Gastrocnemius medialis (tissue), 4 donors: ENCODE results near the gene SPRR2E. TPM values are rescaled to one million over a fixed set of nuclear protein-coding genes. Genes with fewer than 3 reads are reported as not detected.
"Not testable (repeated sequence)": the region's sequence is repeated elsewhere in the genome, so short reads cannot be mapped to it uniquely, and the experiment has no call there.

Experiments used
- ATAC-seq, 2 donors: fragments of 150-250 bp; one replicate each; pipeline ENCODE4 v1.9.1; 2016
- DNase-seq, 2 donors: peaks; one replicate each; pipeline ENCODE4 v3.0.0-alpha.2; 2019
- H3K27ac ChIP-seq, 4 donors: fragments of 200-600 bp; sonication (generic); 1 replicate in 1 of 4; 2 replicates in 3 of 4; pipeline ENCODE4 v1.5.1; 2016 to 2018; ENCODE audit warnings: mild to moderate bottlenecking in 2 of 4, moderate library complexity in 1 of 4
- H3K27me3 ChIP-seq, 3 donors: fragments of 200-600 bp; sonication (generic) in 2 of 3; 1 replicate in 1 of 3; 2 replicates in 2 of 3; pipeline versions ENCODE4 v1.5.1 to v1.6.0; 2016 to 2019; ENCODE audit warnings: mild to moderate bottlenecking in 1 of 3, moderate library complexity in 1 of 3
- H3K36me3 ChIP-seq, 2 donors: fragments of 200-600 bp; sonication (generic) in 1 of 2; one replicate each; pipeline ENCODE4 v1.5.1; 2017 to 2018
- H3K4me1 ChIP-seq, 2 donors: fragments of 200-600 bp; sonication (generic) in 1 of 2; one replicate each; pipeline ENCODE4 v1.5.1; 2016 to 2017; ENCODE audit warnings: mild to moderate bottlenecking in 2 of 2
- H3K4me3 ChIP-seq, 4 donors: fragments of 200-600 bp; sonication (generic) in 3 of 4; 1 replicate in 1 of 4; 2 replicates in 3 of 4; pipeline ENCODE4 v1.5.1; 2016 to 2019; ENCODE audit warnings: mild to moderate bottlenecking in 2 of 4
- H3K9me3 ChIP-seq, 3 donors: fragments of 200-600 bp; sonication (generic) in 2 of 3; 1 replicate in 1 of 3; 2 replicates in 2 of 3; pipeline ENCODE4 v1.5.1; 2016 to 2019
- POLR2A ChIP-seq, 2 donors: fragments of 450-650 bp; IDR thresholded peaks; one replicate each; pipeline ENCODE4 v1.6.1; 2017; ENCODE audit warnings: antibody characterized with exemption in 2 of 2, mild to moderate bottlenecking in 2 of 2, moderate library complexity in 2 of 2
- in situ Hi-C, 4 donors: fragments of 200-750 bp; cut with MboI; loops; one replicate each; pipeline versions ENCODE4 v1.15.0 to v1.8.0; 2017; ENCODE audit warnings: low sequenced_read_pairs in 4 of 4
- intact Hi-C: fragments of 100-400 bp; cut with DNase I; formaldehyde crosslinking; loops from one replicate; pipeline ENCODE4 v1.15.1; 2023; ENCODE audit warnings: low total_unique reads
- total RNA-seq, 4 donors: library from RNA; depleted of rRNA; stranded (reverse); fragments of >200 nt; gene quantifications; one replicate each; pipeline versions ENCODE4 v1.1.0 to v1.2.3, GENCODE V29; 2016
- TF ChIP-seq, protein P1 (sequence below), 5 experiments: fragments of 450-650 bp in 3 of 5; fragments of 200-600 bp in 2 of 5; sonication (generic) in 2 of 5; IDR thresholded peaks in 4 of 5; conservative IDR thresholded peaks in 1 of 5; 1 replicate in 4 of 5; 2 replicates in 1 of 5; pipeline ENCODE4 v1.5.1; 2016 to 2019; ENCODE audit warnings: antibody characterized with exemption in 5 of 5, mild to moderate bottlenecking in 3 of 5, moderate library complexity in 3 of 5

SPRR2E gene
- total RNA-seq, 4 donors from 2014 or later = not detected

DNA sequence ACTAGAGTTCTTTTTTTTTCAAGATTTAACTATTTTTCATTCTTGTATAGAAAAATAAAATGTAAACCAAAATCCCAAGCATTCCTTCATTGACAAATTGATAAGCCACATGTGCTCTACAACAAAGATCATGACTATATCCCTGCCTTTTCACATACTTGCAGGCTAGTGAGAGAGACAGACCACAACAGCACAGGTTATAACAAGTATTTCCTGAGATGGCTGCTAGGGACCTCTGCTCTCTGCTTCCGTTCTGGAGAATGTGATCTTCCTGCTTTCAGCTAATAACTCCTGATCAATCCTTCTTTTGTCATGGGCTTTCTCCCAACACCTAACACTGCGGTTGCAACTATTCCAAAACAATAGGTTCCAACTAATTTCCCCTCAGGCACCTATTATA, 33.0 kb upstream of the SPRR2E start:
- intact Hi-C loops (no loop called here), in situ Hi-C loops (no loop called here)
- Histone ChIP-seq H3K27ac (no peak overlapping the region), H3K36me3 (no peaks in the 10 kb centered on the region), H3K27me3 (peaks cover 0 to 3% (median 0%) of the 10 kb centered on the region in 3 donors), H3K4me3 (no peak overlapping the region), H3K9me3 (no peaks in the 10 kb centered on the region), H3K4me1 (no peaks in the 10 kb centered on the region)
- DNase-seq = no peak
- no peak for ATAC-seq
- no peak for TF ChIP-seq POLR2A (IDR thresholded peaks at IDR 0.05)
- TF ChIP-seq, protein P1, sequence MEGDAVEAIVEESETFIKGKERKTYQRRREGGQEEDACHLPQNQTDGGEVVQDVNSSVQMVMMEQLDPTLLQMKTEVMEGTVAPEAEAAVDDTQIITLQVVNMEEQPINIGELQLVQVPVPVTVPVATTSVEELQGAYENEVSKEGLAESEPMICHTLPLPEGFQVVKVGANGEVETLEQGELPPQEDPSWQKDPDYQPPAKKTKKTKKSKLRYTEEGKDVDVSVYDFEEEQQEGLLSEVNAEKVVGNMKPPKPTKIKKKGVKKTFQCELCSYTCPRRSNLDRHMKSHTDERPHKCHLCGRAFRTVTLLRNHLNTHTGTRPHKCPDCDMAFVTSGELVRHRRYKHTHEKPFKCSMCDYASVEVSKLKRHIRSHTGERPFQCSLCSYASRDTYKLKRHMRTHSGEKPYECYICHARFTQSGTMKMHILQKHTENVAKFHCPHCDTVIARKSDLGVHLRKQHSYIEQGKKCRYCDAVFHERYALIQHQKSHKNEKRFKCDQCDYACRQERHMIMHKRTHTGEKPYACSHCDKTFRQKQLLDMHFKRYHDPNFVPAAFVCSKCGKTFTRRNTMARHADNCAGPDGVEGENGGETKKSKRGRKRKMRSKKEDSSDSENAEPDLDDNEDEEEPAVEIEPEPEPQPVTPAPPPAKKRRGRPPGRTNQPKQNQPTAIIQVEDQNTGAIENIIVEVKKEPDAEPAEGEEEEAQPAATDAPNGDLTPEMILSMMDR (IDR thresholded peaks at IDR 0.05 in 4 of 5, conservative IDR thresholded peaks at IDR 0.05 in 1 of 5) = no peak

DNA sequence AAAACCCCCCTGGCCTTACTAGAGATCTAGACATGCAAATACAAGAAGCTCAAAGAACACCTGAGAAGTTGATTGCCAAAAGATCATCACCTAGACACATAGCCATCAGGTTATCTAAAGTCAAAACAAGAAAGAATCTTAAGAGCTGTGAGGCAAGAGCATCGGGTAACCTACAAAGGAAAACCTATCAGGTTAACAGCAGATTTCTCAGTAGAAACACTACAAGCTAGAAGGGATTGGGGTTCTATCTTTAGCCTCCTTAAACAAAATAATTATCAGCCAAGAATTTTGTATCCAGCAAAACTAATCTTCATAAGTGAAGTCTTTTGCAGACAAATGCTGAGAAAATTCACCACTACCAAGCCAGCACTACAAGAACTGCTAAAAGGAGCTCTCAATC, 31.2 kb upstream of the SPRR2E start:
- DNase-seq (no peak), ATAC-seq (no peak)
- Histone ChIP-seq H3K36me3 (no peaks in the 10 kb centered on the region), H3K4me3 (no peak overlapping the region), H3K4me1 (no peaks in the 10 kb centered on the region), H3K9me3 (no peaks in the 10 kb centered on the region), H3K27ac (no peak overlapping the region), H3K27me3 (no peaks in the 10 kb centered on the region)
- intact Hi-C loops (no loop called here), in situ Hi-C loops (no loop called here)
- TF ChIP-seq POLR2A (IDR thresholded peaks at IDR 0.05) = no peak
- TF ChIP-seq, protein P1 (IDR thresholded peaks at IDR 0.05 in 4 of 5, conservative IDR thresholded peaks at IDR 0.05 in 1 of 5) = no peak

DNA sequence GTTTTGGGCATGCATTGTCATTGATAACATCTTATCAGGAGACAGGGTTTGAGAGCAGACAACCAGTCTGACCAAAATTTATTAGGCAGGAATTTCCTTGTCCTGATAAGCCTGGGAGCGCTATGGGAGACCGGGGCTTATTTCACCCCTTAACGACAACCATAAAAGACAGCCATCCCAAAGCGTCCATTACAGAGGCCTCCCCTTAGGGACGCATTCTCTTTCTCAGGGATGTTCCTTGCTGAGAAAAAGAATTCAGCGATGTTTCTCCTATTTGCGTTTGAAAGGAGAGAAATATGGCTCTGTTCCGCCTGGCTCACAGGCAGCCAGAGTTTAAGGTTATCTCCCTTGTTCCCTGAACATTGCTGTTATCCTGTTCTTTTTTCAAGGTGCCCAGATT, 29.5 kb upstream of the SPRR2E start:
- in situ Hi-C loops, H3K27me3 ChIP-seq, H3K4me3 ChIP-seq, ATAC-seq, DNase-seq, H3K36me3 ChIP-seq, H3K4me1 ChIP-seq, H3K9me3 ChIP-seq, H3K27ac ChIP-seq, intact Hi-C loops: not testable (repeated sequence)

DNA sequence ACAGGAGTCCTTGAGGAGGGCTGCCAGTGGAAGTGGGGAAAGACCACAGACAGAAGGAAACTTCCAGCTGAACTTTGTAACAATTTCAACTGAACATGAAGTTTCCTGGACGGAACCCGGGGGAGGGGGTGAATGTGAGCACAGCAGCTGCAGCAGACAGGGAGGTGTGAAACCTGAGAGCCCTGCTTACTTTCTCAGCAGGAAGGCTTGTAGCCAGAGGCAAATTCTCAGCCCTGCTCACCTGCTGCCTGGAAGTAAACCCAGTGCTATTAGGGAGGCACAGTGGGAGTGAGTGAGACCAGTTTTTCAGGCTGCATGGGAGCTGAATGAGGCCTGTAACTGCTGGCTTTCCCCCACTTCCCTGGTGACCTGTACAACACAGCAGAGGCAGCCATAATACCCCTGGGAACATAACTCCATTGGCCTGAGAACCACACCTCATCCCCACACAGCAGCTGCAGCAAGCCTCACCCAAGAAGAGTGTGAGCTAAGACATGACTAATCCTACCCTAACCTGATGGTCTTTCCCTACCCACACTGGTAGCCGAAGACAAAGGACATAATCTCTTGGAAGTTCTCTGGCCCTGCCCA, 28.6 kb upstream of the SPRR2E start:
- in situ Hi-C loops = no loop called here
- no peak overlapping the region for H3K27ac ChIP-seq
- no peak for TF ChIP-seq POLR2A (IDR thresholded peaks at IDR 0.05)
- TF ChIP-seq, protein P1 (IDR thresholded peaks at IDR 0.05 in 4 of 5, conservative IDR thresholded peaks at IDR 0.05 in 1 of 5) = no peak

DNA sequence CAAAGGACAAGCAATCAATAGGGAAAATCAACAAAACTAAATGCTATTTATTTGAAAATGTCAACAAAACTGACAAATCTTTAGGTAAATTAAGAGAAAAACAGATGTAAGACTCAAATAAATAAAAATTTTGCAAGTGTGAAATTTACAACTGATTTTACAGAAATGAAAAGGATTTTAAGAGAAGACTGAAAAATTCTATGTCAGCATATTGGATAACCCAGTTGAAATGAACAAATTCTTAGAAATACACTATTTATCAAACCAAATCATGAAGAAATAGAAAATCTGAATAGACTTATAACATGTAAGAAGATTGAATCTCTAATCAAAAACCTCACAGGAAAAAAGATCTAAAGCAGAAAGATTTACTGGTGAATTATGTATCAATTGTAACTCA, 26.6 kb upstream of the SPRR2E start:
- Histone ChIP-seq H3K27me3 (no peaks in the 10 kb centered on the region), H3K27ac (no peak overlapping the region), H3K4me3 (no peak overlapping the region), H3K36me3 (no peaks in the 10 kb centered on the region), H3K9me3 (no peaks in the 10 kb centered on the region), H3K4me1 (no peaks in the 10 kb centered on the region)
- no peak for TF ChIP-seq POLR2A (IDR thresholded peaks at IDR 0.05)
- DNase-seq (no peak), ATAC-seq (no peak)
- in situ Hi-C loops = no loop called here
- intact Hi-C loops = no loop called here

More for the DNA sequence above, 28.6 kb upstream of the SPRR2E start:
- no peak overlapping the region for H3K4me3 ChIP-seq
- H3K27me3 ChIP-seq = no peaks in the 10 kb centered on the region
- DNase-seq (no peak), ATAC-seq (no peak)
- no peaks in the 10 kb centered on the region for H3K36me3 ChIP-seq
- intact Hi-C loops = no loop called here
- H3K4me1 ChIP-seq = no peaks in the 10 kb centered on the region
- H3K9me3 ChIP-seq = no peaks in the 10 kb centered on the region

DNA sequence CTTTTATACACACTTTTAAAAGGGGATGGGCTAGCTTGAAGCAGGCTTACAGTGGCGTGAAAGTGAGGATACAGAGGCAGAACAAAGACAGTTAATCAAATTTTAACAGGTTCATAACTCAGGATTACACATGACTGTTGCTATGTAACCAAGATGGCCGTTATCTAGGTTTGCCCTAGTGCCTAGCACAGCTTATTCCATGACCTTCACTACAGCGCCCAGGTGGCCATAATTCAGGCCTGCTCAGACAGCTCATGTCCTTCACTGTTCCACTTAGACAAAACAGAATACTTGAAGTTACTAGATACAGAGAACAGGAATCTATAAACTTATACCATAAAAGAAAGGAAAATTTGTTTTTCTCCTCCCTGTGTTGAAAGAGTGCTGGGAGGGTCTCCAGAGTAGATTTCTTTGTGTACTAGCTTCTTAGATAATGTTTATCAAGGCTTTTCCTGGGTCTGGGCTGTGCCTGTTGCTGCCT, 25.2 kb upstream of the SPRR2E start:
- no peak for ATAC-seq
- Histone ChIP-seq H3K4me1 (no peaks in the 10 kb centered on the region), H3K27ac (no peak overlapping the region), H3K36me3 (no peaks in the 10 kb centered on the region), H3K27me3 (no peaks in the 10 kb centered on the region), H3K4me3 (no peak overlapping the region), H3K9me3 (no peaks in the 10 kb centered on the region)
- no peak for DNase-seq
- intact Hi-C loops = no loop called here
- in situ Hi-C loops = no loop called here
- TF ChIP-seq POLR2A (IDR thresholded peaks at IDR 0.05) = no peak
- TF ChIP-seq, protein P1 (IDR thresholded peaks at IDR 0.05 in 4 of 5, conservative IDR thresholded peaks at IDR 0.05 in 1 of 5) = no peak

DNA sequence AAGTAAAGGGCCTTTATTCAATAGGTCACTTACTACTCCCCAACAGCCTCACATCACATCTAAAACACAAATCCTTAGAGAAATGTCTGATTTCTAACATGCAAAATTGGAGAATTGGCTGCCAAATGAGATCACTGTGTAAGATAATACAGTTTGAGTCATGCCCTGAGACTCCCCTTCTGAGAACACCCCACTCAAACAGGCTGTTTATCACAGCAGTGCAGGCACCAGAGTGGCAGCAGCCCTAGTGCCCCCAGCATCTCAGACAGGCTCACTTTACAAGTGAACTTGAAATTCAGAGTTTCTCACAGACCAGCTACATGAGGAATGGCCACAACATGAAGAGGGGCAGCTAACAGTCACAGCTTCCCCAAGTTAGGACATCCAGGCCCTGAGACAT, 20.9 kb upstream of the SPRR2E start:
- H3K27me3 ChIP-seq, H3K36me3 ChIP-seq, DNase-seq, ATAC-seq, H3K27ac ChIP-seq, H3K4me1 ChIP-seq, H3K9me3 ChIP-seq, intact Hi-C loops, in situ Hi-C loops, H3K4me3 ChIP-seq: not testable (repeated sequence)
